WTC11 (cell line): Measurements from ENCODE around the gene CXCL16. TPM values are rescaled to one million over a fixed set of nuclear protein-coding genes. Genes with fewer than 3 reads are reported as not detected.
"Not testable (repeated sequence)": the region's sequence is repeated elsewhere in the genome, so short reads cannot be mapped to it uniquely, and the experiment has no call there.

ENCODE experiments used
- ATAC-seq: fragments of 200-7000 bp; cut with Tn5 transposase; 2 replicates; pipeline ENCODE4 v1.10.0; 2021; ENCODE audit warnings: mild to moderate bottlenecking, moderate library complexity
- CTCF ChIA-PET: fragments of 300-600 bp; sonication (Branson Sonifier 250); formaldehyde crosslinking; loops from one replicate; lab custom pipeline; 2021; ENCODE audit warnings: antibody characterized with exemption; lab: Charles Lee
- POLR2A ChIA-PET: fragments of 350-600 bp; sonication (Branson Sonifier 250); formaldehyde crosslinking; loops from one replicate; lab custom pipeline; 2021; ENCODE audit warnings: antibody characterized with exemption; lab: Charles Lee
- DNase-seq: peaks from one replicate; pipeline ENCODE4 v3.0.0; 2021; ENCODE audit warnings: low spot score
- H3K27ac Mint-ChIP-seq: 2 replicates; pipeline ENCODE4 v1.8.0; 2021; ENCODE audit warnings: mixed read lengths
- H3K27me3 Mint-ChIP-seq: 2 replicates; pipeline ENCODE4 v1.8.0; 2021; ENCODE audit warnings: low read depth, mild to moderate bottlenecking, moderate library complexity, mixed read lengths
- H3K36me3 Mint-ChIP-seq: 2 replicates; pipeline ENCODE4 v1.8.0; 2021; ENCODE audit warnings: mixed read lengths
- H3K4me1 Mint-ChIP-seq: 2 replicates; pipeline ENCODE4 v1.8.0; 2022; ENCODE audit warnings: mixed read lengths
- H3K4me3 Mint-ChIP-seq: 2 replicates; pipeline ENCODE4 v1.8.0; 2021; ENCODE audit warnings: mild to moderate bottlenecking, moderate library complexity, mixed read lengths
- H3K9me3 Mint-ChIP-seq: 2 replicates; pipeline ENCODE4 v1.8.0; 2021; ENCODE audit warnings: mixed read lengths
- ATF1 ChIP-seq: sonication (generic); formaldehyde crosslinking; IDR thresholded peaks from 2 replicates; pipeline ENCODE4 v1.8.1; 2023; ENCODE audit warnings: mild to moderate bottlenecking, moderate library complexity, missing genetic modification reagents
- CDX4 ChIP-seq: fragments of 250-450 bp; sonication (Bioruptor Pico); IDR thresholded peaks from 2 replicates; pipeline ENCODE4 v1.9.0; 2021; ENCODE audit warnings: moderate library complexity, mild to moderate bottlenecking, inconsistent platforms, borderline replicate concordance
- CREB1 ChIP-seq: sonication (generic); formaldehyde crosslinking; IDR thresholded peaks from 2 replicates; pipeline ENCODE4 v1.8.0; 2023; ENCODE audit warnings: mild to moderate bottlenecking, missing genetic modification reagents
- E2F1 ChIP-seq: sonication (generic); formaldehyde crosslinking; IDR thresholded peaks from 2 replicates; pipeline ENCODE4 v1.8.0; 2022; ENCODE audit warnings: mild to moderate bottlenecking, missing genetic modification reagents
- GTF2I ChIP-seq: fragments of 250-450 bp; sonication (Bioruptor Pico); conservative IDR thresholded peaks from 2 replicates; pipeline ENCODE4 v1.4.0; 2021; ENCODE audit warnings: mild to moderate bottlenecking
- IRF1 ChIP-seq: sonication (generic); formaldehyde crosslinking; IDR thresholded peaks from 2 replicates; pipeline ENCODE4 v1.8.0; 2023; ENCODE audit warnings: missing genetic modification reagents
- MAX ChIP-seq: sonication (generic); formaldehyde crosslinking; IDR thresholded peaks from 2 replicates; pipeline ENCODE4 v1.8.0; 2022; ENCODE audit warnings: mild to moderate bottlenecking, missing genetic modification reagents
- NFATC4 ChIP-seq: fragments of 250-450 bp; sonication (Bioruptor Pico); IDR thresholded peaks from 2 replicates; pipeline ENCODE4 v1.9.0; 2021; ENCODE audit warnings: mild to moderate bottlenecking
- NR3C1 ChIP-seq: sonication (generic); formaldehyde crosslinking; conservative IDR thresholded peaks from 2 replicates; pipeline ENCODE4 v1.8.1; 2023; ENCODE audit warnings: low read depth, mild to moderate bottlenecking, missing genetic modification reagents
- OVOL2 ChIP-seq: fragments of 250-450 bp; sonication (Bioruptor Pico); IDR thresholded peaks from 2 replicates; pipeline ENCODE4 v1.9.0; 2021; ENCODE audit warnings: mild to moderate bottlenecking, borderline replicate concordance
- SOX15 ChIP-seq: fragments of 250-450 bp; sonication (Bioruptor Pico); IDR thresholded peaks from 2 replicates; pipeline ENCODE4 v1.9.0; 2021; ENCODE audit warnings: mild to moderate bottlenecking
- ZNF121 ChIP-seq: sonication (generic); formaldehyde crosslinking; IDR thresholded peaks from 2 replicates; pipeline ENCODE4 v1.8.0; 2023; ENCODE audit warnings: missing genetic modification reagents
- ZNF423 ChIP-seq: fragments of 250-450 bp; sonication (Bioruptor Pico); IDR thresholded peaks from 2 replicates; pipeline ENCODE4 v2.1.2; 2022; ENCODE audit warnings: mild to moderate bottlenecking, moderate library complexity
- ZNF512 ChIP-seq: sonication (generic); formaldehyde crosslinking; IDR thresholded peaks from 2 replicates; pipeline ENCODE4 v1.8.1; 2022; ENCODE audit warnings: missing genetic modification reagents, borderline replicate concordance
- total RNA-seq: library from RNA; stranded (reverse); gene quantifications from 3 replicates; pipeline ENCODE4 v1.2.3, GENCODE V29; 2021
- TF ChIP-seq, protein P1 (sequence below): fragments of 250-450 bp; sonication (Bioruptor Pico); IDR thresholded peaks from 2 replicates; pipeline ENCODE4 v2.1.2; 2022; ENCODE audit warnings: mild to moderate bottlenecking, moderate library complexity
- TF ChIP-seq, protein P2 (sequence below): sonication (generic); formaldehyde crosslinking; IDR thresholded peaks from 2 replicates; pipeline ENCODE4 v1.8.1; 2022; ENCODE audit warnings: low read depth, missing genetic modification reagents, borderline replicate concordance

The CXCL16 gene
- total RNA-seq, 1 experiment from 2014 or later, result 3.8 TPM

GRCh38 chr17:4717791-4718190, 21.9 kb downstream of the CXCL16 start (continued):
- no peak for TF ChIP-seq IRF1 (CRISPR knock-in tag)

GRCh38 chr17:4716081-4716480, 23.6 kb downstream of the CXCL16 start:
- ChIA-PET CTCF (interaction anchor here (1.1 kb wide), 1 partner anchor 133 kb away, joined by 4 read pairs; no protein-coding TSS in a partner anchor), POLR2A (no interaction called here)
- H3K4me3 Mint-ChIP-seq, result no peak overlapping the region
- H3K27me3 Mint-ChIP-seq, result no peaks in the 10 kb centered on the region; the same call in 1 of the 2 replicates
- no peaks in the 10 kb centered on the region for H3K9me3 Mint-ChIP-seq
- DNase-seq (no peak), ATAC-seq (no peak)
- no peak overlapping the region for H3K27ac Mint-ChIP-seq
- H3K4me1 Mint-ChIP-seq, result peaks cover 11% of the 10 kb centered on the region; the same call in 1 of the 2 replicates
- H3K36me3 Mint-ChIP-seq, result peaks cover 27% of the 10 kb centered on the region
- TF ChIP-seq, protein P1, sequence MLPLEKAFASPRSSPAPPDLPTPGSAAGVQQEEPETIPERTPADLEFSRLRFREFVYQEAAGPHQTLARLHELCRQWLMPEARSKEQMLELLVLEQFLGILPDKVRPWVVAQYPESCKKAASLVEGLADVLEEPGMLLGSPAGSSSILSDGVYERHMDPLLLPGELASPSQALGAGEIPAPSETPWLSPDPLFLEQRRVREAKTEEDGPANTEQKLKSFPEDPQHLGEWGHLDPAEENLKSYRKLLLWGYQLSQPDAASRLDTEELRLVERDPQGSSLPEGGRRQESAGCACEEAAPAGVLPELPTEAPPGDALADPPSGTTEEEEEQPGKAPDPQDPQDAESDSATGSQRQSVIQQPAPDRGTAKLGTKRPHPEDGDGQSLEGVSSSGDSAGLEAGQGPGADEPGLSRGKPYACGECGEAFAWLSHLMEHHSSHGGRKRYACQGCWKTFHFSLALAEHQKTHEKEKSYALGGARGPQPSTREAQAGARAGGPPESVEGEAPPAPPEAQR, result no peak
- TF ChIP-seq ATF1 (CRISPR knock-in tag) (no peak), ZNF512 (no peak), NFATC4 (CRISPR knock-in tag) (no peak), SOX15 (CRISPR knock-in tag) (no peak), CREB1 (CRISPR knock-in tag) (no peak), GTF2I (no peak), NR3C1 (CRISPR knock-in tag) (no peak), CDX4 (CRISPR knock-in tag) (no peak), ZNF121 (CRISPR knock-in tag) (no peak)
- TF ChIP-seq, protein P2, sequence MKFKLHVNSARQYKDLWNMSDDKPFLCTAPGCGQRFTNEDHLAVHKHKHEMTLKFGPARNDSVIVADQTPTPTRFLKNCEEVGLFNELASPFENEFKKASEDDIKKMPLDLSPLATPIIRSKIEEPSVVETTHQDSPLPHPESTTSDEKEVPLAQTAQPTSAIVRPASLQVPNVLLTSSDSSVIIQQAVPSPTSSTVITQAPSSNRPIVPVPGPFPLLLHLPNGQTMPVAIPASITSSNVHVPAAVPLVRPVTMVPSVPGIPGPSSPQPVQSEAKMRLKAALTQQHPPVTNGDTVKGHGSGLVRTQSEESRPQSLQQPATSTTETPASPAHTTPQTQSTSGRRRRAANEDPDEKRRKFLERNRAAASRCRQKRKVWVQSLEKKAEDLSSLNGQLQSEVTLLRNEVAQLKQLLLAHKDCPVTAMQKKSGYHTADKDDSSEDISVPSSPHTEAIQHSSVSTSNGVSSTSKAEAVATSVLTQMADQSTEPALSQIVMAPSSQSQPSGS (CRISPR knock-in tag), result no peak

DNA sequence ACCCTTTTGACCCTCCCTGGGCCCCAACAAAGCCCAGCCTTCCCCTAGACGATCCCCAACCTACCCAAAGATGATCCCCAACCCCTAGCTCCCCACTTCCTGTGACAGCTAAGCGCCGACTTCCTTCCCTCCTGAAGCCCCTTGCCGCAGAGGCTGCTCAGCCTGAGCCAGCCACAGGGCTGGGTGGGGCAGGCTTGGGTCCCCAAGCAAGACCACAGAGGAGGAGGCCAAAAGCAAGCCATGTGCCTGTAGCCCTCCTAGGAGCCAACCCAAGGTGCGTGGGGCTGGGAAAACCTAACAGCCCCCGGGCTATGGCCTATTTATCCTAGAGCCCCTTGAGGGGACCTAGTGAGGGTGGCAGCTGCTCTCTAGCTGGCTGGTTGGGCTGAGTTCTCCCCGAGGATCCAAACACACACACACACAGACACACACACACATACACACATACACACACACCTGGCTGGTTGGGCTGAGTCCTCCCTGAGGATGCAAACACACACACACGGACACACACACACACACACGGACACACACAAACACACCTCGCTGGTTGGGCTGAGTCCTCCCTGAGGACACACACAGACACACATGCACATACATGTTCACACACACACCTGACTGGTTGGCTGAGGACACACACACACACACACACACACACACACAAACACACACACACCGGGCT, 24.5 kb downstream of the CXCL16 start:
- POLR2A ChIA-PET, result no interaction called here
- H3K27me3 Mint-ChIP-seq, result no peaks in the 10 kb centered on the region; the same call in 1 of the 2 replicates
- CTCF ChIA-PET, result no interaction called here

DNA sequence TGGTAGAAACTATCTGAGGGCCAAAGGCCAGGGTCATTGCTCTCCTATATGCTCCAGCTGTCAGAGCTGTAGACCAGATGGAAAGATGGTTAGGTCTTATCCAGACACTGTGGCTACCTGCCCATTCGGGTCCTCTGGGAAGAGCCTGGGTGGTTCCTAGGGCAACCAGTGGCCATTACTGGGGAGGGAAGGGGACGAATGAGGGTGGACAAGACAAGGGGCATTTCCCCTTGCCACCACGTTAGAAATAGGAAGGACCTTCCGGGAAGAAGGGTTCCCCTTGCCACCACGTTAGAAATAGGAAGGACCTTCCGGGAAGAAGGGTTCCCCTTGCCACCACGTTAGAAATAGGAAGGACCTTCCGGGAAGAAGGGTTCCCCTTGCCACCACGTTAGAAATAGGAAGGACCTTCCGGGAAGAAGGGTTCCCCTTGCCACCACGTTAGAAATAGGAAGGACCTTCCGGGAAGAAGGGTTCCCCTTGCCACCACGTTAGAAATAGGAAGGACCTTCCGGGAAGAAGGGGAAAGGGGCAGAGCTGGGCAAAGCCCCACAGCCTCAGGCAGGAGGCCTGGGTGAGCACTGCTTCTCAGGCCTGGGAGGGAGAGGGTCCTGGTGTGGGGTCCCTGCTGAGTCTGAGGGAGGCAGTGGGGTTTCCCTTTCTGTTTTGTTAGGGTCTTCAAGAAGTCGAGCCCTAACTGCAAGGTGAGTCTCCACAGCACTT, 25.2 kb downstream of the CXCL16 start:
- H3K27ac Mint-ChIP-seq, H3K9me3 Mint-ChIP-seq, H3K27me3 Mint-ChIP-seq, ATAC-seq, CTCF ChIA-PET, H3K4me3 Mint-ChIP-seq, DNase-seq: not testable (repeated sequence)
- H3K36me3 Mint-ChIP-seq, result peaks cover 18% of the 10 kb centered on the region
- peaks cover 14% of the 10 kb centered on the region for H3K4me1 Mint-ChIP-seq
- POLR2A ChIA-PET, result interaction anchor here (0.7 kb wide), 1 partner anchor 12 kb away, joined by 4 read pairs; no protein-coding TSS in a partner anchor

More for the DNA sequence above, 24.5 kb downstream of the CXCL16 start:
- Mint-ChIP-seq H3K4me1 (peaks cover 11% of the 10 kb centered on the region; the same call in 1 of the 2 replicates), H3K36me3 (peaks cover 23% of the 10 kb centered on the region), H3K4me3 (no peak overlapping the region)
- no peak for DNase-seq
- no peak for TF ChIP-seq OVOL2
- TF ChIP-seq, protein P1, result no peak
- TF ChIP-seq MAX (CRISPR knock-in tag), result no peak
- TF ChIP-seq ZNF423 (CRISPR knock-in tag), result no peak
- no peak for TF ChIP-seq E2F1
- TF ChIP-seq, all 79 proteins: peak for 0
- no peak for ATAC-seq
- H3K9me3 Mint-ChIP-seq, result no peaks in the 10 kb centered on the region
- H3K27ac Mint-ChIP-seq, result no peak overlapping the region
